ENCODE results near the gene KRTAP5-2.

KRTAP5-2 gene

GRCh38 chr11:1640076-1640946 is 42.2 kb upstream of the KRTAP5-2 start:
- peak; percentile 75 for TF ChIP-seq CTCF (IDR thresholded peaks at IDR 0.05; ENCODE audit: insufficient read depth, low read depth, low read length, missing control alignments)
- H3K4me3 ChIP-seq (ENCODE audit: low read length): no peak overlapping the region
- DNase-seq (ENCODE audit: low read depth): peak; percentile 48

- DNase-seq (ENCODE audit: low read depth): no peak
- H3K4me3 ChIP-seq (ENCODE audit: low read length): no peak overlapping the region
- TF ChIP-seq CTCF (IDR thresholded peaks at IDR 0.05; ENCODE audit: insufficient read depth, low read depth, low read length, missing control alignments): no peak
Observed at GRCh38 chr11:1639666-1640065, 41.6 kb upstream of the KRTAP5-2 start.

GRCh38 chr11:1639102-1639620 is 41.1 kb upstream of the KRTAP5-2 start:
- DNase-seq (ENCODE audit: low read depth): no peak
- no peak for TF ChIP-seq CTCF (IDR thresholded peaks at IDR 0.05; ENCODE audit: insufficient read depth, low read depth, low read length, missing control alignments)

GRCh38 chr11:1638344-1638743 is 40.2 kb upstream of the KRTAP5-2 start:
- no peak overlapping the region for H3K4me3 ChIP-seq (ENCODE audit: low read length)
- no peak for DNase-seq (ENCODE audit: low read depth)
- TF ChIP-seq CTCF (IDR thresholded peaks at IDR 0.05; ENCODE audit: insufficient read depth, low read depth, low read length, missing control alignments): no peak

More at GRCh38 chr11:1639102-1639620, 41.1 kb upstream of the KRTAP5-2 start:
- H3K4me3 ChIP-seq (ENCODE audit: low read length): no peak overlapping the region

- no peak for TF ChIP-seq CTCF (IDR thresholded peaks at IDR 0.05; ENCODE audit: insufficient read depth, low read depth, low read length, missing control alignments)
- no peak for DNase-seq (ENCODE audit: low read depth)
- no peak overlapping the region for H3K4me3 ChIP-seq (ENCODE audit: low read length)
Observed at GRCh38 chr11:1637628-1638027, 39.5 kb upstream of the KRTAP5-2 start.

GRCh38 chr11:1636291-1636950 is 38.3 kb upstream of the KRTAP5-2 start:
- TF ChIP-seq CTCF (IDR thresholded peaks at IDR 0.05; ENCODE audit: insufficient read depth, low read depth, low read length, missing control alignments): no peak
- DNase-seq (ENCODE audit: low read depth): no peak
- no peak overlapping the region for H3K4me3 ChIP-seq (ENCODE audit: low read length)

Data from epithelial cell of esophagus (primary cell).